ENCODE data around the gene COX6A1. TPM values are rescaled to one million over a fixed set of nuclear protein-coding genes. Genes with fewer than 3 reads are reported as not detected.
A peak's percentile ranks its signal among the peaks of the same experiment; 100 is the strongest.

Gene COX6A1
- total and polyA plus RNA-seq, 2 experiments from 2014 or later = 422 to 1,484 TPM

DNA sequence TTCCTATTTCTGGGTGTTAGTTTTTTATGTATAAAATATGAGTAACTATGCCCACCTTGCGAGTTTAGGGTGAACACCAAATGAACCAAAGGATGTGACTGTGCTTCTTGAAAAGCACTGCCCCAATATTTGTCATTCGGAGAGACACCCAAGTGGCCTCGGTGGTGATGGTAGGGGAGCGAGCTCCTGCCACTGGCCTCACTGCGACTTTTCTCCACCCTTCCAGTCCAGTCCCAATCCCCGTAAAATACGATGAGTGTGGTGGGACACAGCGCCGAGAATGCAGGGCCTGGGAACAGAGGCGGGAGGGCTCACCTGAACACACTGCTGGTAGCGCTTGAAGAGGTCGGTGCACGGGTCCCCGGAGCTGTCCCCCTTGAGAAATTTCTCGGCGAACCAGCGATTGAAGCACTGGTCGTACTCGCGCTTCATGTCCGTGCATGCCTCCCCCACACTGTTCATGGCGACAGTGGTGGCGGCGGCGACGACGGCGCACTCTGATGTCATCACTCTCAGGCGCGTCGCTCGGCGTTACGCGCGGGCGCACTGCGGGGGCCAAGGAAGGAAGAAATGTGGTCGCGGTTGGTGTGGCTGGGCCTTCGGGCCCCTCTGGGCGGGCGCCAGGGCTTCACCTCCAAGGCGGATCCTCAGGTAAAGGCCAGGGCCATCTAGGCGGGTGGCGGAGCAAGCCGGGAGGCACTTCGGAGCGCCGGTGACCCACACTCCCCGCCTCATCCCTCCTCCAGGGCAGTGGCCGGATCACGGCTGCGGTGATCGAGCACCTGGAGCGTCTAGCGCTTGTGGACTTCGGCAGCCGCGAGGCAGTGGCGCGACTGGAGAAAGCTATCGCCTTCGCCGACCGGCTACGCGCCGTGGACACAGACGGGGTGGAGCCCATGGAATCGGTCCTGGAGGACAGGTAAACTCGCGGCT lies 8.3 kb downstream of the COX6A1 start, which contains the start of the genes GATC and TRIAP1:
TSS of gene GATC (plus strand) at position 534 of the 933 bp plus-strand sequence. CDS start at position 571, 37 bp downstream.
TSS of gene TRIAP1 (minus strand) at position 474 of the 933 bp plus-strand sequence. CDS start at position 462, 12 bp downstream.
- Histone ChIP-seq H2AFZ (peak within 1 kb of the TSS; percentile 96), H3K4me3 (peak within 1 kb of the TSS; percentile 97), H3K27ac (ENCODE audit: low read depth) (peak within 1 kb of the TSS; percentile 97), H3K9me2 (ENCODE audit: insufficient read depth) (no peaks in the 10 kb centered on the region), H3K4me1 (ENCODE audit: insufficient read depth) (peaks cover 15% of the 10 kb centered on the region), H3K4me2 (peak within 1 kb of the TSS; percentile 84), H4K20me1 (replicated peaks; ENCODE audit: insufficient read depth) (peaks cover 23% of the 10 kb centered on the region), H3K36me3 (ENCODE audit: insufficient read depth) (peaks cover 31% of the 10 kb centered on the region), H3F3A (replicated peaks; ENCODE audit: low read depth) (peaks cover 33% of the 10 kb centered on the region), H3K27me3 (ENCODE audit: insufficient read depth) (no peaks in the 10 kb centered on the region), H3K79me2 (replicated peaks; ENCODE audit: insufficient read depth) (peaks cover 83% of the 10 kb centered on the region)
- ATAC-seq = peak; percentile 91
- H3K36me3 Mint-ChIP-seq (ENCODE audit: low read depth) = peaks cover 68% of the 10 kb centered on the region
- peaks cover 12% of the 10 kb centered on the region for H3K4me1 Mint-ChIP-seq
- H3K4me3 Mint-ChIP-seq = peak within 1 kb of the TSS; percentile 99
- H3K9me3 Mint-ChIP-seq = no peaks in the 10 kb centered on the region
- peaks cover 16% of the 10 kb centered on the region for H3K27me3 Mint-ChIP-seq (ENCODE audit: insufficient read depth, low read depth, poor library complexity)
- no peak for TF ChIP-seq STAT1 (IDR thresholded peaks at IDR 0.05; ENCODE audit: unreplicated experiment)
- peak; percentile 100 for TF ChIP-seq POLR2AphosphoS5 (IDR thresholded peaks at IDR 0.05; ENCODE audit: low read depth)
- TF ChIP-seq NANOG (IDR thresholded peaks at IDR 0.05; ENCODE audit: borderline replicate concordance) = no peak
- TF ChIP-seq, protein P1, sequence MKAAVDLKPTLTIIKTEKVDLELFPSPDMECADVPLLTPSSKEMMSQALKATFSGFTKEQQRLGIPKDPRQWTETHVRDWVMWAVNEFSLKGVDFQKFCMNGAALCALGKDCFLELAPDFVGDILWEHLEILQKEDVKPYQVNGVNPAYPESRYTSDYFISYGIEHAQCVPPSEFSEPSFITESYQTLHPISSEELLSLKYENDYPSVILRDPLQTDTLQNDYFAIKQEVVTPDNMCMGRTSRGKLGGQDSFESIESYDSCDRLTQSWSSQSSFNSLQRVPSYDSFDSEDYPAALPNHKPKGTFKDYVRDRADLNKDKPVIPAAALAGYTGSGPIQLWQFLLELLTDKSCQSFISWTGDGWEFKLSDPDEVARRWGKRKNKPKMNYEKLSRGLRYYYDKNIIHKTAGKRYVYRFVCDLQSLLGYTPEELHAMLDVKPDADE (IDR thresholded peaks at IDR 0.05) = peak; percentile 87
- TF ChIP-seq, protein P2, sequence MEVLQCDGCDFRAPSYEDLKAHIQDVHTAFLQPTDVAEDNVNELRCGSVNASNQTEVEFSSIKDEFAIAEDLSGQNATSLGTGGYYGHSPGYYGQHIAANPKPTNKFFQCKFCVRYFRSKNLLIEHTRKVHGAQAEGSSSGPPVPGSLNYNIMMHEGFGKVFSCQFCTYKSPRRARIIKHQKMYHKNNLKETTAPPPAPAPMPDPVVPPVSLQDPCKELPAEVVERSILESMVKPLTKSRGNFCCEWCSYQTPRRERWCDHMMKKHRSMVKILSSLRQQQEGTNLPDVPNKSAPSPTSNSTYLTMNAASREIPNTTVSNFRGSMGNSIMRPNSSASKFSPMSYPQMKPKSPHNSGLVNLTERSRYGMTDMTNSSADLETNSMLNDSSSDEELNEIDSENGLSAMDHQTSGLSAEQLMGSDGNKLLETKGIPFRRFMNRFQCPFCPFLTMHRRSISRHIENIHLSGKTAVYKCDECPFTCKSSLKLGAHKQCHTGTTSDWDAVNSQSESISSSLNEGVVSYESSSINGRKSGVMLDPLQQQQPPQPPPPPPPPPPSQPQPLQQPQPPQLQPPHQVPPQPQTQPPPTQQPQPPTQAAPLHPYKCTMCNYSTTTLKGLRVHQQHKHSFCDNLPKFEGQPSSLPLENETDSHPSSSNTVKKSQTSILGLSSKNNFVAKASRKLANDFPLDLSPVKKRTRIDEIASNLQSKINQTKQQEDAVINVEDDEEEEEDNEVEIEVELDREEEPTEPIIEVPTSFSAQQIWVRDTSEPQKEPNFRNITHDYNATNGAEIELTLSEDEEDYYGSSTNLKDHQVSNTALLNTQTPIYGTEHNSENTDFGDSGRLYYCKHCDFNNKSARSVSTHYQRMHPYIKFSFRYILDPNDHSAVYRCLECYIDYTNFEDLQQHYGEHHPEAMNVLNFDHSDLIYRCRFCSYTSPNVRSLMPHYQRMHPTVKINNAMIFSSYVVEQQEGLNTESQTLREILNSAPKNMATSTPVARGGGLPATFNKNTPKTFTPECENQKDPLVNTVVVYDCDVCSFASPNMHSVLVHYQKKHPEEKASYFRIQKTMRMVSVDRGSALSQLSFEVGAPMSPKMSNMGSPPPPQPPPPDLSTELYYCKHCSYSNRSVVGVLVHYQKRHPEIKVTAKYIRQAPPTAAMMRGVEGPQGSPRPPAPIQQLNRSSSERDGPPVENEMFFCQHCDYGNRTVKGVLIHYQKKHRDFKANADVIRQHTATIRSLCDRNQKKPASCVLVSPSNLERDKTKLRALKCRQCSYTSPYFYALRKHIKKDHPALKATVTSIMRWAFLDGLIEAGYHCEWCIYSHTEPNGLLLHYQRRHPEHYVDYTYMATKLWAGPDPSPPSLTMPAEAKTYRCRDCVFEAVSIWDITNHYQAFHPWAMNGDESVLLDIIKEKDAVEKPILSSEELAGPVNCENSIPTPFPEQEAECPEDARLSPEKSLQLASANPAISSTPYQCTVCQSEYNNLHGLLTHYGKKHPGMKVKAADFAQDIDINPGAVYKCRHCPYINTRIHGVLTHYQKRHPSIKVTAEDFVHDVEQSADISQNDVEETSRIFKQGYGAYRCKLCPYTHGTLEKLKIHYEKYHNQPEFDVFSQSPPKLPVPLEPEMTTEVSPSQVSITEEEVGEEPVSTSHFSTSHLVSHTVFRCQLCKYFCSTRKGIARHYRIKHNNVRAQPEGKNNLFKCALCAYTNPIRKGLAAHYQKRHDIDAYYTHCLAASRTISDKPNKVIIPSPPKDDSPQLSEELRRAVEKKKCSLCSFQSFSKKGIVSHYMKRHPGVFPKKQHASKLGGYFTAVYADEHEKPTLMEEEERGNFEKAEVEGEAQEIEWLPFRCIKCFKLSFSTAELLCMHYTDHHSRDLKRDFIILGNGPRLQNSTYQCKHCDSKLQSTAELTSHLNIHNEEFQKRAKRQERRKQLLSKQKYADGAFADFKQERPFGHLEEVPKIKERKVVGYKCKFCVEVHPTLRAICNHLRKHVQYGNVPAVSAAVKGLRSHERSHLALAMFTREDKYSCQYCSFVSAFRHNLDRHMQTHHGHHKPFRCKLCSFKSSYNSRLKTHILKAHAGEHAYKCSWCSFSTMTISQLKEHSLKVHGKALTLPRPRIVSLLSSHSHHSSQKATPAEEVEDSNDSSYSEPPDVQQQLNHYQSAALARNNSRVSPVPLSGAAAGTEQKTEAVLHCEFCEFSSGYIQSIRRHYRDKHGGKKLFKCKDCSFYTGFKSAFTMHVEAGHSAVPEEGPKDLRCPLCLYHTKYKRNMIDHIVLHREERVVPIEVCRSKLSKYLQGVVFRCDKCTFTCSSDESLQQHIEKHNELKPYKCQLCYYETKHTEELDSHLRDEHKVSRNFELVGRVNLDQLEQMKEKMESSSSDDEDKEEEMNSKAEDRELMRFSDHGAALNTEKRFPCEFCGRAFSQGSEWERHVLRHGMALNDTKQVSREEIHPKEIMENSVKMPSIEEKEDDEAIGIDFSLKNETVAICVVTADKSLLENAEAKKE (CRISPR knock-in tag; IDR thresholded peaks at IDR 0.05) = no peak
- TF ChIP-seq EZH2phosphoT487 (IDR thresholded peaks at IDR 0.05; ENCODE audit: unreplicated experiment) = no peak
- no peak for TF ChIP-seq JUNB (IDR thresholded peaks at IDR 0.05; ENCODE audit: unreplicated experiment)
- TF ChIP-seq, protein P3, sequence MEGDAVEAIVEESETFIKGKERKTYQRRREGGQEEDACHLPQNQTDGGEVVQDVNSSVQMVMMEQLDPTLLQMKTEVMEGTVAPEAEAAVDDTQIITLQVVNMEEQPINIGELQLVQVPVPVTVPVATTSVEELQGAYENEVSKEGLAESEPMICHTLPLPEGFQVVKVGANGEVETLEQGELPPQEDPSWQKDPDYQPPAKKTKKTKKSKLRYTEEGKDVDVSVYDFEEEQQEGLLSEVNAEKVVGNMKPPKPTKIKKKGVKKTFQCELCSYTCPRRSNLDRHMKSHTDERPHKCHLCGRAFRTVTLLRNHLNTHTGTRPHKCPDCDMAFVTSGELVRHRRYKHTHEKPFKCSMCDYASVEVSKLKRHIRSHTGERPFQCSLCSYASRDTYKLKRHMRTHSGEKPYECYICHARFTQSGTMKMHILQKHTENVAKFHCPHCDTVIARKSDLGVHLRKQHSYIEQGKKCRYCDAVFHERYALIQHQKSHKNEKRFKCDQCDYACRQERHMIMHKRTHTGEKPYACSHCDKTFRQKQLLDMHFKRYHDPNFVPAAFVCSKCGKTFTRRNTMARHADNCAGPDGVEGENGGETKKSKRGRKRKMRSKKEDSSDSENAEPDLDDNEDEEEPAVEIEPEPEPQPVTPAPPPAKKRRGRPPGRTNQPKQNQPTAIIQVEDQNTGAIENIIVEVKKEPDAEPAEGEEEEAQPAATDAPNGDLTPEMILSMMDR (conservative IDR thresholded peaks at IDR 0.05; ENCODE audit: low read depth in 2 of 2) = 0 out of 4 replicates have a peak, but pooled peaks of 1 of the 2 experiments have one; percentile 4
- TF ChIP-seq, protein P4, sequence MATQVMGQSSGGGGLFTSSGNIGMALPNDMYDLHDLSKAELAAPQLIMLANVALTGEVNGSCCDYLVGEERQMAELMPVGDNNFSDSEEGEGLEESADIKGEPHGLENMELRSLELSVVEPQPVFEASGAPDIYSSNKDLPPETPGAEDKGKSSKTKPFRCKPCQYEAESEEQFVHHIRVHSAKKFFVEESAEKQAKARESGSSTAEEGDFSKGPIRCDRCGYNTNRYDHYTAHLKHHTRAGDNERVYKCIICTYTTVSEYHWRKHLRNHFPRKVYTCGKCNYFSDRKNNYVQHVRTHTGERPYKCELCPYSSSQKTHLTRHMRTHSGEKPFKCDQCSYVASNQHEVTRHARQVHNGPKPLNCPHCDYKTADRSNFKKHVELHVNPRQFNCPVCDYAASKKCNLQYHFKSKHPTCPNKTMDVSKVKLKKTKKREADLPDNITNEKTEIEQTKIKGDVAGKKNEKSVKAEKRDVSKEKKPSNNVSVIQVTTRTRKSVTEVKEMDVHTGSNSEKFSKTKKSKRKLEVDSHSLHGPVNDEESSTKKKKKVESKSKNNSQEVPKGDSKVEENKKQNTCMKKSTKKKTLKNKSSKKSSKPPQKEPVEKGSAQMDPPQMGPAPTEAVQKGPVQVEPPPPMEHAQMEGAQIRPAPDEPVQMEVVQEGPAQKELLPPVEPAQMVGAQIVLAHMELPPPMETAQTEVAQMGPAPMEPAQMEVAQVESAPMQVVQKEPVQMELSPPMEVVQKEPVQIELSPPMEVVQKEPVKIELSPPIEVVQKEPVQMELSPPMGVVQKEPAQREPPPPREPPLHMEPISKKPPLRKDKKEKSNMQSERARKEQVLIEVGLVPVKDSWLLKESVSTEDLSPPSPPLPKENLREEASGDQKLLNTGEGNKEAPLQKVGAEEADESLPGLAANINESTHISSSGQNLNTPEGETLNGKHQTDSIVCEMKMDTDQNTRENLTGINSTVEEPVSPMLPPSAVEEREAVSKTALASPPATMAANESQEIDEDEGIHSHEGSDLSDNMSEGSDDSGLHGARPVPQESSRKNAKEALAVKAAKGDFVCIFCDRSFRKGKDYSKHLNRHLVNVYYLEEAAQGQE (IDR thresholded peaks at IDR 0.05; ENCODE audit: unreplicated experiment) = peak; percentile 30
- TF ChIP-seq EZH2 (IDR thresholded peaks at IDR 0.05; ENCODE audit: low read depth, unreplicated experiment) = no peak
- TF ChIP-seq ZNF114 (CRISPR knock-in tag; IDR thresholded peaks at IDR 0.05) = no peak
- no peak for TF ChIP-seq ZNF331 (CRISPR knock-in tag; IDR thresholded peaks at IDR 0.05; ENCODE audit: low read depth)
- TF ChIP-seq CREB1 (CRISPR knock-in tag; IDR thresholded peaks at IDR 0.05; ENCODE audit: low read depth) = peak; percentile 100
- peak within 1 kb of the TSS; percentile 98 for H3K27ac Mint-ChIP-seq
- peak; percentile 91 for DNase-seq (ENCODE audit: low spot score)
